ENCODE results near the gene ERCC2.

- TF ChIP-seq POLR2AphosphoS5 (IDR thresholded peaks at IDR 0.05): no peak
- TF ChIP-seq, protein P1, sequence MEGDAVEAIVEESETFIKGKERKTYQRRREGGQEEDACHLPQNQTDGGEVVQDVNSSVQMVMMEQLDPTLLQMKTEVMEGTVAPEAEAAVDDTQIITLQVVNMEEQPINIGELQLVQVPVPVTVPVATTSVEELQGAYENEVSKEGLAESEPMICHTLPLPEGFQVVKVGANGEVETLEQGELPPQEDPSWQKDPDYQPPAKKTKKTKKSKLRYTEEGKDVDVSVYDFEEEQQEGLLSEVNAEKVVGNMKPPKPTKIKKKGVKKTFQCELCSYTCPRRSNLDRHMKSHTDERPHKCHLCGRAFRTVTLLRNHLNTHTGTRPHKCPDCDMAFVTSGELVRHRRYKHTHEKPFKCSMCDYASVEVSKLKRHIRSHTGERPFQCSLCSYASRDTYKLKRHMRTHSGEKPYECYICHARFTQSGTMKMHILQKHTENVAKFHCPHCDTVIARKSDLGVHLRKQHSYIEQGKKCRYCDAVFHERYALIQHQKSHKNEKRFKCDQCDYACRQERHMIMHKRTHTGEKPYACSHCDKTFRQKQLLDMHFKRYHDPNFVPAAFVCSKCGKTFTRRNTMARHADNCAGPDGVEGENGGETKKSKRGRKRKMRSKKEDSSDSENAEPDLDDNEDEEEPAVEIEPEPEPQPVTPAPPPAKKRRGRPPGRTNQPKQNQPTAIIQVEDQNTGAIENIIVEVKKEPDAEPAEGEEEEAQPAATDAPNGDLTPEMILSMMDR (IDR thresholded peaks at IDR 0.05): no peak
Observed at GRCh38 chr19:45306518-45307027, 63.8 kb downstream of the ERCC2 start.

Data from upper lobe of left lung (tissue), 4 donors.